ENCODE results near the gene MYL6. TPM values are rescaled to one million over a fixed set of nuclear protein-coding genes. Genes with fewer than 3 reads are reported as not detected.

The MYL6 gene
- total RNA-seq, 1 experiment from 2014 or later: 1,181 TPM

GRCh38 chr12:56186957-56187356, 28.8 kb downstream of the MYL6 start:
- Histone ChIP-seq H4K5ac (ENCODE audit: insufficient read length, low read depth, low read length) (no peak overlapping the region), H3K79me1 (ENCODE audit: insufficient read depth, low read depth, low read length, poor library complexity, severe bottlenecking) (peaks cover 6% of the 10 kb centered on the region), H3K27ac (ENCODE audit: insufficient read length, low read depth, low read length) (no peak overlapping the region), H3K4me2 (ENCODE audit: insufficient read depth, insufficient read length, low read length) (no peak overlapping the region), H3K79me2 (ENCODE audit: insufficient read depth, low read length) (peaks cover 8% of the 10 kb centered on the region; the same call in 1 of the 2 replicates), H3K4me1 (ENCODE audit: insufficient read depth, low read length) (peaks cover 8% of the 10 kb centered on the region), H2BK12ac (ENCODE audit: insufficient read length, low read depth, low read length) (no peak overlapping the region), H4K8ac (replicated peaks; ENCODE audit: insufficient read length, low read depth, low read length) (no peak overlapping the region), H2BK5ac (ENCODE audit: insufficient read length, low read length) (no peak overlapping the region), H4K91ac (ENCODE audit: insufficient read length, low read depth, low read length) (no peak overlapping the region), H2AFZ (ENCODE audit: low read length) (no peak overlapping the region), H2BK20ac (ENCODE audit: low read depth, low read length, poor library complexity, severe bottlenecking) (no peak overlapping the region), H3K23ac (ENCODE audit: insufficient read length, low read depth, low read length) (no peak overlapping the region), H3K23me2 (ENCODE audit: insufficient read length, low read depth, low read length, poor library complexity, severe bottlenecking) (peaks cover 12% of the 10 kb centered on the region), H2AK5ac (ENCODE audit: insufficient read length, low read length) (no peak overlapping the region), H3K9ac (ENCODE audit: extremely low read depth, insufficient read length, low read length) (no peak overlapping the region), H2BK15ac (ENCODE audit: low read depth, low read length) (no peak overlapping the region), H3K18ac (ENCODE audit: insufficient read length, low read depth, low read length) (no peak overlapping the region), H3K4ac (ENCODE audit: low read depth, low read length) (no peak overlapping the region), H3K56ac (ENCODE audit: insufficient read length, low read depth, low read length) (no peak overlapping the region), H3T11ph (ENCODE audit: low read length) (no peak overlapping the region), H3K27me3 (ENCODE audit: insufficient read depth, low read length) (no peaks in the 10 kb centered on the region), H4K20me1 (ENCODE audit: control insufficient read depth, insufficient read depth, insufficient read length) (no peaks in the 10 kb centered on the region), H2BK120ac (ENCODE audit: low read depth, low read length, poor library complexity, severe bottlenecking) (no peak overlapping the region), H3K9me3 (ENCODE audit: control insufficient read depth, low read depth, low read length) (no peaks in the 10 kb centered on the region), H3K14ac (ENCODE audit: insufficient read depth, low read length) (no peak overlapping the region)
- no CpG with 5 or more reads among the region's 2 CpGs for WGBS (ENCODE audit: extremely low coverage, insufficient read length, low lambda C conversion rate)
- no peak for TF ChIP-seq CTCF (conservative IDR thresholded peaks at IDR 0.05)
- peaks cover 18 to 22% of the 10 kb centered on the region in 2 experiments for H3K4me1 Mint-ChIP-seq
- peaks cover 35 to 57% (median 54%) of the 10 kb centered on the region in 3 experiments; a peak in 6 of 7 replicates for H3K36me3 Mint-ChIP-seq (ENCODE audit: insufficient read depth in 1 of 3, low read depth in 3 of 3)
- H3K27ac Mint-ChIP-seq: peak overlapping the region in 1 of 3 experiments; percentile 86; a peak in 1 of 7 replicates
- peak overlapping the region; percentile 14 to 32; a peak in 1 of 5 replicates for H3K4me3 Mint-ChIP-seq
- peaks cover 3% of the 10 kb centered on the region; the same call in 1 of the 2 replicates for H3K27me3 Mint-ChIP-seq (ENCODE audit: low read depth)
- DNase-seq: no peak
- H3K9me3 Mint-ChIP-seq: 0 out of 5 replicates have a peak, but pooled peaks cover 0 to 3% of the 10 kb centered on the region in 2 experiments
